Uterus (tissue), 2 donors: ENCODE measurements around the gene SH3GL3.

Experiments used
- CTCF ChIP-seq, 4 experiments: fragments of 200-600 bp in 2 of 4; fragments of 450-650 bp in 2 of 4; sonication (generic) in 2 of 4; IDR thresholded peaks; one replicate each; pipeline ENCODE4 v1.5.1; 2016 to 2019; ENCODE audit warnings: antibody characterized with exemption in 4 of 4, mild to moderate bottlenecking in 2 of 4, moderate library complexity in 1 of 4
- POLR2A ChIP-seq, 2 donors: fragments of 450-650 bp; IDR thresholded peaks; one replicate each; pipeline ENCODE4 v1.6.1; 2016; ENCODE audit warnings: antibody characterized with exemption in 2 of 2, mild to moderate bottlenecking in 1 of 2, moderate library complexity in 1 of 2

- TF ChIP-seq CTCF (IDR thresholded peaks at IDR 0.05) (no peak), POLR2A (IDR thresholded peaks at IDR 0.05) (no peak)
These were observed 209.1 kb downstream of the SH3GL3 start for GRCh38 chr15:83656192-83656591.
